Kidney capillary endothelial cell (primary cell): Measurements from ENCODE around the gene GPS1.

Experiments used
- DNase-seq: peaks from one replicate; pipeline ENCODE4 v3.0.0-alpha.2; 2018; ENCODE audit warnings: low spot score

GPS1 gene

DNA sequence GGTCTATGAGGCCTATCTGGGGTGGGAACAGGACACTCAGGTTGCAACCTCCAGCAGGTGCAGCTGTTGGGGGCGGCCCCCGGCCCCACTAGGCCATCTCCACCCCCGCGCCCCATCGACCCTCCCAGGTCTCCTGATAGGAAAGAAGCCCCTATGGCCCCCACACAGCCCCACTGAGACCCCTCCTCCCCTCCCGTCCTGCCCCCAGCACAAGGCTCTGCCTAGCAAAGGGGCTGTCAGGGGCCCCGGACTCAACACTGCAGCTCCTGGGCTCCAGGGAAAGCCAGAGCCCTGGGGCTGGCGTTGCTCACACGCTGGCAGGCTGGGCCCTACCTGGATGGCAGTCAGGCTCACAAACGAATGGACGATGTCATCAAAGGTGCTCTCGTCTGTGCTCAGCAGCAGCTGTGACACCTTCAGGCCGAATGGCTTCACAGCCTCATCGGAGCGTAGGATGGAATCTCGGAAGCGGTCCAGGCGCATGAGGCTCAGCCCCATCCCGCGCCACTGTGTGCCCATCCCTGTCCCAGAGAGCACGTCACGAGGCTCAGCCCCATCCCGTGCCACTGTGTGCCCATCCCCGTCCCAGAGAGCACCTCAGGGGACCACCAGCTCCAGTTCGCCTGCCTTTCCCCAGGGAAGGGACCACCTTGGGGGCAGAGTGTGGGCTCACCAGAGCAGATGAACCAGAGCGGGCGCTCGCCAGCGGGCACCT lies 39.0 kb downstream of the GPS1 start:
- DNase-seq = no peak

DNA sequence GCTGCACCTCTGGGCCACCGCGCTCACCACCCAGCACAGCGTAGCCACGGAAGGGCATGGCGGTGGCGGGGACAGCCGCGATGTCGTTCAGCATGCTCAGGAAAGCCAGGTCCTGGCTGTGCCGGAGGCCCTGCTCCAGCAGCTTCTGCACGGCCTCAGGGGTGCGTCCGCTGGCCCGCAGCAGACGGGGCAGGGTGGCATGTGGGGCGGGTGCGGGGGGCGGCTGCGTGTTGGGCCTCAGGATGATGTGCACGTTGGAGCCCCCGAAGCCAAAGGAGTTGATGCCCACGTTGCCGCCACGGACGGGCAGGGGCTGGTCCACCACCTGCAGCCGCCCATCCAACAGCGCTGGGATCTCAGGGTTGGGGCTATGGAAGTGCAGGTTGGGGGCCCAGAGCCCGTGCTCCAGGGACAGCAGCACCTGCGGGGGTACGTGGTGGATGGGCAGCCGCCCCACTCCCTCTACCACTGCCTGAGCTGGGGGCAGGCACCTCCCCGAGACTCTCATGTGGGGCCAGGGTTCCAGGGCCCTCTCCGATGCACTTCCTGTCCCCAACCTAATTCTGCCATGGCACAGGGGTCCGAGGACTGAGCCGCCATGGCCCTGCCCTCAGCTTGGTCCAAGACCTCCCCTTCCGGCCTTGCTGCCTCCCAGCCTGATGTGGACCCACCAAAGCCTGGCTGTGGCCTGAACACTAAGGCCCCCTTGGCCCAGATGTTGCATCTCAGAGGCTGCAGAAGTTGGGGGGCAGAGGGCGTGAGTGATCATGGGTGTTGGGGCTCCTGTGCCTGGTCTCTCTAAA lies 39.8 kb downstream of the GPS1 start:
- DNase-seq = no peak

DNA sequence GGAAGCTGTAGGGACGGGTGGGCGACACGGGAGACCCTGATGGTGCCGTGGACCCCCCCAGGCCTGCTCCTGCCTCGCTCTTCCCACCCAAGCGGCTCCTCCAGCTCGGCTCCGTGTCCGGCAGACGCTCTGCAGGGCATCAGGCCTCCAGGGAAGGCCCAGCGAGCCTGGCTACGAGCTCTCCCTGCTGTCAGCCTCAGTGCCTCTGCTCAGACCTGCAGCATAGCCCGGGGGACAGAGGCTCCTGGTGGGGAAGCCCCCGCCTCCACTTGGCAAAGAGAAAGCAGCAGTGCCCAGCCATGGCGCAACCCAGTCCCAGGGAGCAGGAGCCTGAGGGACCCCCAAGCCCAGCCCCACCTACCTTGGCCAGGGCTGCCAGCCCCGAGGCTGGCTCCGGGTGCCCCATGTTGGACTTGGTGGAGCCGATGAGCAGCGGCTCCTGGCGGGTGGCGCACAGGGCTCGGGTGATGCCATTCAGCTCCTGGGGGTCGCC lies 40.4 kb downstream of the GPS1 start:
- no peak for DNase-seq

DNA sequence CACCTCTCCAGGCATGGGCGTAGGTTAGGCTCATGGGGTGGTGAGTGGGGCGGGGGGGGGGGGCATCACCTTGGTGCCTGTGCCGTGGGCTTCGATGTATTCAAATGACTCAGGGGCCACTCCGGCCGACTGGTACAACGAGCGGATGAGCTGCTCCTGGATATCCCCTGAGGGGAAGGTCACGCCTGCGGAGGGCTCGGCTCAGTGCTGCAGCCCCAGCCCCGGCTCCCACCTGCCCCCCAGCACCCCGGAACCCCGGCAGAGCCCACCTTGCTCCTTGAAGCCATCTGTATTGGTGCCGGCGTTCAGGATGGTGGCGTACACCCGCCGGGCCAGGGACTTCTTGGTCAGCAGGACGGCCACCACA lies 40.9 kb downstream of the GPS1 start:
- DNase-seq = no peak

DNA sequence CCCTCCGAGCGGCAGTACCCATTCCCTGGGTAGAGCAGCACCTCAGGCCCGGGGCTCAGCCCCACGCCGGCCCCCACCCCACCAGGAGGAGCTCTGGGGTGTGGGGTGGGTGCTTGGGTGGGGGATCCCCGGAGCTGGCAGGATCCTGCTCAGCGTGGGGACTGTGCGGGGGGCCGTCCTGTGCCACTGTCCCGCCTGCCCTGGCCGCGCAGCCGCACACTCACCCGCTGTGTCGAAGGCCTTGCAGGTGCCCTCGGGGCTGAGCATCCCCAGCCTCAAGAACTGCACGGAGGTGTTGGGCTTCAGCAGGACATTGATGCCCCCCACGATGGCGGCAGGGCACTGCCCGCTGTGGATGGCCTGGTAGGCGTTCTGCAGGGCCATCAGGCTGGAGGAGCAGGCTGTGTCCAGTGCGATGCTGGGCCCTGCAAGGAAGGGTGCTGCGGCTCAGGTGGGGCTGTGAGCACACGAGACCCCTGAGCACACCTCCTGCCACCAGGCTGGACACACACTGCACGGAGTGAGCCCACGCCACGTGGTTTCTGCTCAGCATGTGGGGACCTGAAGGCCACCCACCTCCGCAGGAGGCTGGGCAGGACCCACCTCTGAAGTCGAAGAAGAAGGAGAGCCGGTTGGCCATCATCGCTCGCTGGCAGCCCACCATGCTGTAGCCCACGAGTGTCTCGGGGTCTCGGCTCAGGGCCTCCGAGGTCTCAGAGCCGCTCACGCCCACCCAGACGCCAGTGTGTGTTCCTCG lies 41.5 kb downstream of the GPS1 start:
- no peak for DNase-seq

DNA sequence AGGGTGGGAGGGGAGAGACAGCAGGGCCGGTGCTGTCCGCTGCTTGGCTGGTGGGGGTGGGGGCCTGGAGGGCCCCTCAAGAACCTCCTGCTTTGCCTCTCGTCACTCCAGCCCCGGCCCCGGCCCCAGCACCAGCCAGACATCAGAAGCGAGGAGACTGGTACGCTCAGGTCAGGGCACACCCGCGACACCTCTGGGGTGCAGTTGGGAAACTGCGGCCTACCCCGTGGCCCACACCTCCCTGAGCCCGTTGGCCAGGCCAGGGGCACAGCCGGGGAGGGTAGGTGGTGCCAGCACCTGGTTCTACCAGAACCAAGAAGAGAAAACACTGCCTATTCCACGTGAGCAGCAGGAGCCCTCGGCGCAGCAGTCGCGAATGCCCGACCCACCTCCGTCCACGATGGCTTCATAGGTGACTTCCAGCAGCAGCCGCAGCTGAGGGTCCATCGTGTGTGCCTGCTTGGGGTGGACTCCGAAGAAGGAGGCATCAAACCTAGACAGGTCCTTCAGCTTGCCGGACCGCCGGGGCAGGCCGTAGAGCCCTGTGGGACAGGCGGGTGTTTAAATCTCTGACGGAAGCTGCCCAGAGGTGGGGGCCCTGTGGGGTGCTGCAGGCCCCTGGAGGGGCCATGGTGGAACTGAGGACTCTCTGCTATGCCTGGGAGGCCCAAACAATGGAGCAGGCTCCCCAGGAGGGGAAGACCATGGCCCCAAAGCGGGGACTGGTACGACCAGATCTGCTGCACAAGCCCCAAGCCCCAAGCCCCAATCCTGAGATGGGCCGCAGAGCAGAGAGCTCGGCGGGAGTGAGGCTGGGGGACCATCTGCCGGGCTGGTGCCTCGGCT lies 43.5 kb downstream of the GPS1 start:
- no peak for DNase-seq

DNA sequence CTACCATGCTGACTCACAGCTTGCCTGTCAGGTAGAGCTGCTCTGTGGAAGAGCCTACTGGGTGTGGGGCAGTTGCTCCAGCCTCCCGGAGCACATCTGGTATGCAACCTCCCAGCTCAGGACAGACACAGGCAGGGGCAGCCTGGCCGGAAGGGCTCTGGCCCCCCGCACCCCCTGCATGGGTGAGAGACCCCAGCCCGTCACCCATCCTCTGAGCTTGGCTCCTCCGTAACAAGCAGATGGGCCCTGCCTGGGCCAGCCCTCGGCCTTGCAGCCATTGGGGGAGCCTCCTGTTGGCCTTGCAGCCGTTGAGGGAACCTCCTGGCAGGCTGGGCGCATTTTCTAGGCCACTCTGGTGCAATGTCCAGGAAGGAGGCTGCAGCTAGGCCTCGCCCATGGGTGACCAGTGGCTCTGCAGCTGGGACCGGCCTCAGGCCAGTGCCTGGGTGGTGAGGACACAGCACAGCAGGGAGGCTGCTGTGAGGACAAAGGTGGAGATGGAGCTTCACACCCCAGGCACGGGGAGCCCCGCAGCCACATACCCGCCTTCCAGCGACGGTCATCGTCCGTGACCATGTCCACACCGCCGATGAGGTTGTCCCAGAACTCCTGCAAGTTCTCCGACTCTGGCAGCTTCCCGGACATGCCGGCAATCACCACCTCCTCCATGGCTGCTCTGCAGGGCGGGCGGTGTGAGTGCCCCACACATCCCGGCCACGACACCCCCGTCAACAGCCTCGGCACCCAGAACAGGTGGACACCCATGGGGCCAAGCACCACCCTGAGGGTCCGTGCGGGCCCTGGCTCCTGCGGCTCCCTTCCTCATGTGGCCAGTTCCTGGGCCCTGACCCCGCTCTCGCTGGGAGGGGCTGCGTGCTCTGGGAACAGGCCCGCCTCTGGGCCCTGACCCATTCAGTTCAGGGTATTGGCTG lies 44.3 kb downstream of the GPS1 start:
- no peak for DNase-seq

DNA sequence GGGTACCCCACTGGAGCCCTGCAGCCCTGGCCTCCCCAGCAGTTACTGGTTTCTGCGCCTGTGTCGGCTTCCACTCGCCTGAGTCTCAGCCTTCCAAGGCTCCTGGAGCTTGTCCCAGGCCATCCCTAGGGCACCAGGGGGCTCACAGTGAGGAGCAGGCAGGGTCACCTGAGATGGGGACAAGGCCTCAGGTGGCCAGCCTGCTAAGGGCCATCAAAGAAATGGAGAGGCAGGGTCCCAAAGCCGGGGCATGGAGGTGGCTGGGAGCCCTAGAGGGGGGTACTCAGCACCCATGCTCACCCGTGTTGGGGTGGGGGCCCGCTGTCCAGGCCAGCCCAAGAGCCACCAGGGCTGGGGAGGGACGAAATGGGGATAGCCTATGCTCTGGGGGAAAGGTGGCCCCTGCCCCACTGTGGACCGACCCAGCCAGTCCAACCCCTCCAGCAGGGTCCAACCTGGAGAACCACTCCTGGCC lies 45.0 kb downstream of the GPS1 start:
- DNase-seq = no peak

DNA sequence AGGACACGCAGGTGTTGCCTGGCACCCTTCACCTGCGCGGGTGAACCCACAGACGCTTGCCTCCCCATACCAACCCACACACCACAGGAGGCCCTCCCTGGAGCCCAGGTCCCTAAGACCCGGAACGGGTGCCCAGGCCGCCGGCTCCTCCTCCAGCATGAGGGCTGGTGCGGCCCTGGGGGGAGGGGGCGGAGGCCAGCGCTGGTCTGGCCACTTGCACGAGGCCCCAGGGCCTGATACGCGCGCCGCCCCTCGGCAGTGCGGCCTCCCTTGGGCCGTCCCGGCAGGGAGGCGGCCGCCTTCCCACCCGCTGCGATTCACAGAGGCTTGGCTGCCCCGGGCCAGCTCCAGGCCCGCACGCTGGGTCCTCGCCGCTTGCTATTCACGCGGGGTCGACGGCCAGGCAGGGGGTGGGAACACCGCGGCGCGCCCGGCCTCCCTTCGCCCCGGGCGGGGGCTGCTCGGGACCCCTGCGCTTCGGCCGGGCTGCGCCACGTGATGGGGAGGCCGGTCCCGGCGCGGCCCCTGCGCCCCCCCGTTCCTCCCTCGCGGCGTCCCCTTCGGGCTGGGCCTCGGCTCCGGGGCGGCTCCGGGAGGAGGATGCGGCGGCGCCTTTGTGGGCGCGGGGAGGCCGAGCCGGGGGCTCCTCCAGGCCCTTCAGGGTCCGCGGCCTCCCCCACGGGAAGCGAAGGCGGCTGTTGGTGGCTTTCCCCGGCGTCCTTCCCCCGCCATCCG lies 45.7 kb downstream of the GPS1 start:
- peak; percentile 31 for DNase-seq

DNA sequence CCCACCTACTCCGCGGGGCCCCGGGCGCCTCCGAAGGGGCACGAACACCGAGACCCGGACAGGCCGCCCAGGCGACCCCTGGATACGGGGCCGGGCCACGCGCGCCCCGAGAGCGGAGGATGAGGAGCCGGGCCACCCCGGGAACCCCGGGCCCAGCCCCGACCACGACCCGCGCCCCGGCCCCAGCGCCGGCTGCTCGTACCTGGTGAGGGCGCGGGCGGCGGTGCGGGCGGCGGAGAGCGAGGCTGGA lies 46.1 kb downstream of the GPS1 start:
- DNase-seq = no peak

DNA sequence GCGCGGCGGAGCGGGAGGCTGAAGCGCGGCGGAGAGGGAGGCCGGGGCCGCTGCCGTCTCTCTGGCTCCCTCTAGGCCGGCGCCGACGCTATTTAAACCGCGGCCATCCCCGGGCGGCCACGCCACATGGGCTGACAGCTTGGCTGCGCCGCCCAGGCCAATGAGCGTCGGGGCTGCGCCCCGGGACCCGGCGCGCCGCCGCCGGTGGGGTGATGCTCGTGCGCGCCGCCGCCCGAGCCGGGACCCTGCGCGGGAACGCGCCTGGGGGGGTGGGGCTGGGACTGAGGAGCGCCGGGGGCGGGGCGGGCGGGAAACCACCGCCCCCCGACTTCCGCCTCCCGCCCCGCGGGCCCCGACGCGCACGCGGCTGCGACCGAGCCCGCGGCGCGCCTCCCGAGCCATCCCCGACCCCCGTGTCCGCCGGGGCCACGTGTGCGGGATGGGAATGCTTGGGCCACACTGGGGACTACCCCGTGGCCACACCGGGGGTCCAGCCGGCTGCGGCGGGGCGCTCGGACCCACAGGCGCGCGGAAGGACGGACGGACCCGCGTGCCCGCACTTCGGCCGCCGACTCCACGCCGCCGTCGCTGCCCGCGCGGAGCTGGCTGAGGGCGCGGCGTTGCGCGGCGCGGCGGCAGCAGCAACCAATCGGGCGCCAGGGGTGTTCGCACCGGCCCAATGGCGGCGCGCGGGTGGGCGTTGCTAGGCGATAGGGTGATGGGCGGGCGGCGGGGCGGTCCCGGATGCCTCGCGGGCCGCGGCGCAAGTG lies 46.7 kb downstream of the GPS1 start, which contains the start of gene FASN:
FASN (minus strand) TSS at position 68 of the 770 bp plus-strand sequence. CDS start 1,791 bp downstream, outside the sequence.
- DNase-seq = peak; percentile 93

DNA sequence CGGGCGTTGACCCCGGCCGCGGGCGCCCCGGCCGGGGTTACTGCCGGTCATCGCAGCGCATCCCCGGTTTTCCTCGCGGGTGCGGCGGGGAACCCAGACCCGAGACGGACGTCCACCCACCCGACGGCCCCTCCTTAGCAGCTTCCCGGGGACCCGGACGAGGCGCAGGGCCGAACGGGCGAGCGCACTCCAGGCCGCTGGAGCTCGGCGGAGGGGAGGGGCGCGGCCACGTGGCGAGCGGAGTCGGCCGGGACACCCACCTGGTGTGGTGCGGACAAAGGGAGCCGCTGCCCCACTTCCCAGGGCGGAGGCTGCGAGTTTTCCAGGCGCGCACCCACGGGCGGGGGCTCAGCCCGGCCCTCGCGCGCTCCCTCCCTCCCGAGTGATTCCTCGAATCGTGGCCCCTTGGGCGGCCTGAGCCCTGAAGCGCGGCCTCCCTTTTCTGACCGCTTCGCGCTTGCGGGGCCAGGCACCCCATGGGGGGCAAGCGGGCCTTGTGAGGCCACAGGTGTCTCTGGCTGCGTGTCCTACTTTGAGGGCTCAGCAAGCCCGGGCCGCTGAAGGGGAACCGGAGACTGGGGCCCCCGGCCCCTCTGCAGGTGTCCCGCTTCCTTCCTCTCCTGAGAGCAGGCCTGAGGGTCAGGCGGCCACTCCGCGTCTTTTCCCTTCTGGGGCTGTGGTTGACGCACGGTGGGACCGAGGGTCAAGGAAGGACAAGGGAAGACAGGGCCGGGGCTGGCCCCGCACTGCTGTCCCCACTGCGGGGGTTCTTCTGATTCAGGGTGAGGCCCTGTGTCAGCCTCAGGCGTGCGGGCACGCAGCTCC lies 47.5 kb downstream of the GPS1 start:
- no peak for DNase-seq

DNA sequence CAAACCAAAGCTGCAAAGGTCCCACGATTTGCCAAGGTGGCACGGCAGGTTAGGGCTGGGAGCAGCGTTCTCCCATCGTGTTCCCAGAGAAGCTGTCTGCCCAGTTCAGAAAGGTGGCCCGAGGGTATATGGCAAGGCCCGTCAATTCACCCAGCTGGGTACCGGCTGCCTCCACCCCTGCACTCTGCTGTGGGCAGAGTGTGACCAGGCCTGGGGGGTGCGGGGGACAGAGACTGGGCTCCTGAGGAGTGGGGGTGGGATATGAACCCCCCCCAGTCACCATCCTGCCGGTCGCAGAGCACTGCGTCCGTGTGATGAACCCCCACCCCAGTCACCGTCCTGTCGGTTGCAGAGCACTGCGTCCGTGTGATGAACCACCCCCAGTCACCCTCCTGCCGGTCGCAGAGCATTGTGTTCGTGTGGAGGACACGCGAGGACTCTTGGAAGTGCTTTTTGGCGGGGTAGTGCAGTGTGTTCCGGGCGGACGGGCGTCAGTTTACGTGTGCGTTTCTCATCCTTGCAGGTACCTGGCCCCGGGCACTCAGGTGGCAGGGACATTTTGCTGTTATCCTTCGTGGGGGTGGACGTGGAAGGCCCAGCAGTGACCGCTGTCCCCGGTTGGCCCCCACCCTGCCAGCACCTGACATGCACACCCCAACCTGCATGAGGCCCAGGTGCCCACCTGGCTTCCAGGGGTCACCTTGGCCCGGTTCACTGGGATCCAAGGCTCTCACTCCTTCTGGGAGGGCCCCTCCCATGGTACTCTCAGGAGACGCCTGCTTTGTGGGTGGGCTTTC lies 49.0 kb downstream of the GPS1 start:
- DNase-seq = no peak

DNA sequence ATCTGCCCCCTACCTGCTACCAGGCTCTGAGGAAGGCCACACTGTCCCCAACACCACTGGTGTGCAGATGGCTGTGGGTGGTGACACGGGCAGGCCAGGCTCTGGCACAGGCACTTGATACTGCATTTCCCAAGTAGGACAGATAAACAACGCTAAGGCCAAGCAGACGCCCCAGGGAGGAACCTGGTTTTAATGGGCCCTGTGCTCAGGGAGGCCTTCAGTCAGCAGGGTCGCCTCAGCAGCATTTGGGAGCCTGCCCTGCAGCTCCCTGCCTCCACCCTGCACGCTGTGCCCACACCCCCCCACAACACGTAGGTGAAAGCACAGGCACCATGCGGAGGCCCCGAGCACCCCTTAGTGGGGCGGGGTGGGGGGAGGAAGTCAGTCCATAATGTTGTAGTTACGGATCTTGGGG lies 49.6 kb downstream of the GPS1 start:
- no peak for DNase-seq

DNA sequence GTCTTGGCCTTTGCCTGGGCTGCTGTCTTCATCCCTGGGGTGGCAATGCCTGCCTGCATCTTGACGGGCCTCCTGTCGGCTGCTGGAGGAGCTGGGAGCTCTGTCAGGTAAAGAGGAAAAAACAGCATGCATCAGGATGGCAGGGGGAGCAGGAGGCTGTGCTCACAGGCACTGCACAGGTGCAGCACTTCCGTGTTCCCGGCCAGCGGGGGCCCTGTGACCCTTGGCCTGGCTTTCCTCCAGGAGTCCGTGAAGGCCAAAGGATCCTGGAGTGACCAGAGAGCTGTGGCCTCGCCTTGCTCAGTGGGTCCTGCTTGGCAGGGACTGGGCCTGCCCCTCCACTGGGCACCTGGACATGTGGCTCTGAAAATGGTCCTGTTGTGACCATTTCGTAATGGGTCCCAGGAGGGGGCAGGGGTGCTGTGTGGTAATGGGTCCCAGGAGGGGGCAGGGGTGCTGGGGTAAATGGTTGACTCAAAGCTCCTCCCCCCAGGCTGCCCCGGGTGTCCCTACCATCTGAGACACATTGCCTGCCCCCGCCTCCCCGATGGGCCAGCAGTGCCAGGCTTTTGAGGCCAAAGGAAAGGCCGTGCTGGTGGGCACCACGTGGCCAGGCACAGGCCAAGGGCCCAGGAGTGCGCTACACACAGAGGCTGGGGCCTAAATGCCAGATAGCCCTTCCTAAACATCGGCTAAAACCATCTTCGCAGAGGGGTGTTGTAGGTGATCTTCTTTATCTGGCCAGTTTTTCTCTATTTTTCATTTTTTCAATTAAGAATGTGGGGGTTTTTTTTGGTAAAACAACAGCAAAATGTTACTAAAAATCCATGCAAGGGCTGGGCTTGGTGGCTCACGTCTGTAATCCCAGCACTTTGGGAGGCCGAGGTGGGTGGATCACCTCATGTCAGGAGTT lies 50.3 kb downstream of the GPS1 start:
- no peak for DNase-seq
